Endothelial cell of umbilical vein (primary cell): ENCODE results near the gene CHMP6. TPM values are rescaled to one million over a fixed set of nuclear protein-coding genes. Genes with fewer than 3 reads are reported as not detected.

ENCODE experiments used
- BruUV-seq: library from RNA; stranded (reverse); fragments of 400-500 nt; replicated peaks from 2 replicates; lab custom pipeline; 2021; lab: Mats Ljungman, UMichigan
- CTCF ChIA-PET: fragments of 300-600, 350-600 bp; sonication (Branson Sonifier 250); formaldehyde crosslinking; loops from one replicate; lab custom pipeline; 2021; ENCODE audit warnings: antibody characterized with exemption, inconsistent platforms; lab: Charles Lee
- POLR2A ChIA-PET: fragments of 300-600, 350-600 bp; sonication (Branson Sonifier 250); formaldehyde crosslinking; loops from one replicate; lab custom pipeline; 2021; ENCODE audit warnings: antibody characterized with exemption, inconsistent platforms; lab: Charles Lee
- DNase-seq: peaks from one replicate; pipeline ENCODE4 v3.0.0-alpha.2; 2011; ENCODE audit warnings: low read depth, low spot score
- FAIRE-seq: peaks from 2 replicates; lab custom pipeline; 2011; peaks lifted over from hg19 to GRCh38; lab: Jason Lieb, UNC
- H2AFZ ChIP-seq: 2 replicates; pipeline ENCODE4 v1.6.0; 2012; ENCODE audit warnings: low read depth, low read length, control low read depth, inconsistent platforms
- H3K27ac ChIP-seq: 2 replicates; pipeline ENCODE4 v1.5.1; 2011; ENCODE audit warnings: low read depth, mild to moderate bottlenecking, control low read depth, low read length, moderate library complexity; ENCODE audit not compliant: insufficient read depth
- H3K27me3 ChIP-seq, 2 experiments: 2 replicates each; pipeline versions ENCODE4 v1.6.0 to v1.6.1; 2011; ENCODE audit warnings: low read length in 2 of 2, mixed read lengths in 1 of 2; ENCODE audit not compliant: control insufficient read depth in 2 of 2, insufficient read depth in 2 of 2
- H3K36me3 ChIP-seq, 2 experiments: 2 replicates in 1 of 2; 3 replicates in 1 of 2; pipeline ENCODE4 v1.5.1; 2011; ENCODE audit warnings: low read length in 2 of 2, mild to moderate bottlenecking in 1 of 2, moderate library complexity in 1 of 2; ENCODE audit not compliant: control insufficient read depth in 2 of 2, insufficient read depth in 2 of 2; ENCODE audit errors: extremely low read depth in 1 of 2
- H3K4me1 ChIP-seq: 3 replicates; pipeline ENCODE4 v1.5.1; 2011; ENCODE audit warnings: mild to moderate bottlenecking, low read length; ENCODE audit not compliant: control insufficient read depth, insufficient read depth; ENCODE audit errors: extremely low read depth
- H3K4me2 ChIP-seq: 2 replicates; pipeline ENCODE4 v1.6.1; 2011; ENCODE audit warnings: low read length, control low read depth, mixed read lengths; ENCODE audit not compliant: insufficient read depth
- H3K4me3 ChIP-seq, 3 experiments: fragments of 200-600 bp in 1 of 3; sonication (generic), shearing (Covaris generic) in 1 of 3; replicated peaks in 1 of 3; 2 replicates each; pipeline ENCODE4 v1.5.1; 2011 to 2016; ENCODE audit warnings: control low read depth in 3 of 3, low read length in 3 of 3, mild to moderate bottlenecking in 2 of 3, inconsistent platforms in 1 of 3, low read depth in 1 of 3, moderate library complexity in 1 of 3; ENCODE audit not compliant: insufficient read depth in 1 of 3
- H3K79me2 ChIP-seq: 2 replicates; pipeline ENCODE4 v1.6.0; 2012; ENCODE audit warnings: low read length, inconsistent platforms; ENCODE audit not compliant: control insufficient read depth, insufficient read depth
- H3K9ac ChIP-seq: replicated peaks from 2 replicates; pipeline ENCODE3; 2011; ENCODE audit warnings: low read length, control low read depth; ENCODE audit not compliant: insufficient read depth; ENCODE audit errors: extremely low read depth
- H3K9me1 ChIP-seq: replicated peaks from 3 replicates; pipeline ENCODE4 v1.6.0; 2011; ENCODE audit warnings: mild to moderate bottlenecking, low read length; ENCODE audit not compliant: control insufficient read depth, insufficient read depth; ENCODE audit errors: extremely low read depth
- H3K9me3 ChIP-seq: replicated peaks from 2 replicates; pipeline ENCODE4 v1.5.1; 2012; ENCODE audit warnings: low read length, inconsistent platforms; ENCODE audit not compliant: control insufficient read depth, insufficient read depth
- H4K20me1 ChIP-seq: replicated peaks from 2 replicates; pipeline ENCODE3; 2011; ENCODE audit warnings: mild to moderate bottlenecking, low read length; ENCODE audit not compliant: control insufficient read depth, insufficient read depth; ENCODE audit errors: extremely low read depth
- CTCF ChIP-seq, 2 donors: IDR thresholded peaks; 1 replicate in 1 of 2; 2 replicates in 1 of 2; pipeline ENCODE4 v1.5.1; 2011; ENCODE audit warnings: low read length in 2 of 2, mild to moderate bottlenecking in 2 of 2, moderate library complexity in 2 of 2, control low read depth in 1 of 2, inconsistent platforms in 1 of 2, low read depth in 1 of 2; ENCODE audit not compliant: insufficient read depth in 1 of 2; ENCODE audit errors: extremely low read depth in 1 of 2
- EZH2 ChIP-seq: IDR thresholded peaks from 2 replicates; pipeline ENCODE4 v1.6.1; 2012; ENCODE audit warnings: borderline replicate concordance, low read depth, mild to moderate bottlenecking, moderate library complexity, low read length, inconsistent platforms; ENCODE audit not compliant: severe bottlenecking
- FOS ChIP-seq: IDR thresholded peaks from 2 replicates; pipeline ENCODE4 v1.6.1; 2011; ENCODE audit warnings: mild to moderate bottlenecking, low read length, moderate library complexity, borderline replicate concordance; ENCODE audit not compliant: insufficient read depth
- GATA2 ChIP-seq: IDR thresholded peaks from 2 replicates; pipeline ENCODE4 v1.7.0; 2011; ENCODE audit warnings: low read depth, mild to moderate bottlenecking, moderate library complexity, mixed read lengths, low read length; ENCODE audit not compliant: insufficient read length, insufficient read depth
- JUN ChIP-seq: IDR thresholded peaks from 2 replicates; pipeline ENCODE4 v1.6.1; 2011; ENCODE audit warnings: borderline replicate concordance, low read depth; ENCODE audit not compliant: insufficient read length, insufficient read depth
- MAX ChIP-seq: IDR thresholded peaks from 2 replicates; pipeline ENCODE4 v1.6.1; 2011; ENCODE audit not compliant: insufficient read depth, insufficient read length
- MYC ChIP-seq: IDR thresholded peaks from one replicate; pipeline ENCODE4 v1.6.1; 2011; ENCODE audit warnings: mild to moderate bottlenecking, low read depth, low read length
- POLR2A ChIP-seq: IDR thresholded peaks from 2 replicates; pipeline ENCODE4 v1.6.1; 2012; ENCODE audit warnings: low read depth, mild to moderate bottlenecking, control low read depth, low read length
- POLR2AphosphoS5 ChIP-seq: IDR thresholded peaks from 2 replicates; pipeline ENCODE4 v1.6.1; 2012; ENCODE audit warnings: low read depth, mild to moderate bottlenecking, control low read depth, low read length, moderate library complexity; ENCODE audit not compliant: insufficient read depth
- dilution Hi-C: fragments of 300-500 bp; cut with MboI; formaldehyde crosslinking; loops from one replicate; pipeline ENCODE4 v1.15.0; 2019; ENCODE audit warnings: low sequenced_read_pairs; ENCODE audit not compliant: extremely low pct_ligation_motif_present
- intact Hi-C: fragments of 100-400 bp; cut with micrococcal nuclease; formaldehyde crosslinking; loops from one replicate; pipeline ENCODE4 v1.10.0; 2022
- polyA plus RNA-seq, 4 experiments: library from polyadenylated mRNA; depleted of rRNA in 3 of 4; stranded (reverse) in 3 of 4; unstranded in 1 of 4; fragments of >200 nt; gene quantifications; 2 replicates each; pipeline versions ENCODE4 v1.2.1 to v1.2.3, GENCODE V29; 2011 to 2012; ENCODE audit warnings: missing spikeins in 1 of 4
- total RNA-seq: library from RNA; stranded (reverse); gene quantifications from 2 replicates; pipeline ENCODE4 v1.2.3, GENCODE V29; 2021

CHMP6 gene
- total and polyA plus RNA-seq, 2 donors (not counting 3 experiments of a cell fraction or from before 2014, with no cell fraction given), result 42.5 to 48.5 TPM

GRCh38 chr17:80965606-80966005, 26.0 kb upstream of the CHMP6 start:
- Histone ChIP-seq H3K27me3 (no peaks in the 10 kb centered on the region), H3K4me3 (no peak overlapping the region), H3K36me3 (no peaks in the 10 kb centered on the region), H4K20me1 (no peaks in the 10 kb centered on the region), H2AFZ (no peak overlapping the region), H3K27ac (no peak overlapping the region), H3K79me2 (no peaks in the 10 kb centered on the region), H3K4me1 (no peaks in the 10 kb centered on the region), H3K9me3 (no peaks in the 10 kb centered on the region), H3K9me1 (no peaks in the 10 kb centered on the region), H3K4me2 (no peak overlapping the region), H3K9ac (no peak overlapping the region)
- CTCF ChIA-PET, result interaction anchor here (0.7 to 1.2 kb wide), 3 partner anchors 8 to 38 kb away, joined by 3 read pairs; no protein-coding TSS in a partner anchor
- intact Hi-C loops, result no loop called here
- no peak for FAIRE-seq
- no peak for TF ChIP-seq EZH2
- TF ChIP-seq POLR2A, result no peak
- TF ChIP-seq POLR2AphosphoS5, result no peak
- no peak for TF ChIP-seq GATA2
- no peak for TF ChIP-seq MAX
- TF ChIP-seq JUN, result no peak
- TF ChIP-seq CTCF (IDR thresholded peaks at IDR 0.05; ENCODE audit: extremely low read depth in 1 of 2, insufficient read depth in 1 of 2, low read depth in 1 of 2, low read length in 2 of 2), result no peak
- TF ChIP-seq FOS, result no peak
- TF ChIP-seq MYC, result no peak
- POLR2A ChIA-PET, result no interaction called here
- dilution Hi-C loops, result no loop called here
- no peak for DNase-seq
- TSS peak; percentile 10 for BruUV-seq
